Right renal pelvis (tissue), 4 donors: Measurements from ENCODE around the gene TNS2. TPM values are rescaled to one million over a fixed set of nuclear protein-coding genes. Genes with fewer than 3 reads are reported as not detected.
"Not testable (repeated sequence)": the region's sequence is repeated elsewhere in the genome, so short reads cannot be mapped to it uniquely, and the experiment has no call there.

Experiments used
- DNase-seq, 4 donors: peaks; one replicate each; pipeline ENCODE4 v3.0.0-alpha.2; 2013; ENCODE audit warnings: low read depth in 4 of 4, low spot score in 3 of 4, missing footprints in 1 of 4
- polyA plus RNA-seq, 4 donors: library from polyadenylated mRNA; unstranded; fragments of 120-200 nt; gene quantifications; one replicate each; pipeline ENCODE4 v1.2.1, GENCODE V29; 2013; ENCODE audit not compliant: insufficient read length in 4 of 4

The TNS2 gene
- polyA plus RNA-seq, 4 donors = 89.0 to 129 (median 105) TPM

- no peak for DNase-seq
Measured at GRCh38 chr12:53105712-53106439, 56.0 kb downstream of the TNS2 start.

GRCh38 chr12:53107122-53107521 is 57.3 kb downstream of the TNS2 start:
- no peak for DNase-seq

DNA sequence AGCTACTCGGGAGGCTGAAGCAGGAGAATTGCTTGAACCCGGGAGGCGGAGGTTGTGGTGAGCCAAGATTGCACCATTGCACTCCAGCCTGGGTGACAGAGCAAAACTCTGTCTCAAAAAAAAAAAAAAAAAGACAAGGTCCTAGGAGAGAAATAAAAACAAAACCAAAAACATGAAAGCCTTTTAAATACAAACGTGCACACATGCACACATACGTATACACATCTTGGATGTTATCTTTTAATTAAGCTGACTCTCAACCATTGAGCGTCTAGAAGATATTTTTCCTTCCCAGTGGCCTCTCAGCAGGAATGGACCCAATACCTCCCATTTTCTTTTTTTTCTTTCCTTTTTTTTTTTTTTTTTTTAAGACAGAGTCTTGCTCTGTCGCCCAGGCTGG is 62.6 kb downstream of the TNS2 start:
- DNase-seq = not testable (repeated sequence)

DNA sequence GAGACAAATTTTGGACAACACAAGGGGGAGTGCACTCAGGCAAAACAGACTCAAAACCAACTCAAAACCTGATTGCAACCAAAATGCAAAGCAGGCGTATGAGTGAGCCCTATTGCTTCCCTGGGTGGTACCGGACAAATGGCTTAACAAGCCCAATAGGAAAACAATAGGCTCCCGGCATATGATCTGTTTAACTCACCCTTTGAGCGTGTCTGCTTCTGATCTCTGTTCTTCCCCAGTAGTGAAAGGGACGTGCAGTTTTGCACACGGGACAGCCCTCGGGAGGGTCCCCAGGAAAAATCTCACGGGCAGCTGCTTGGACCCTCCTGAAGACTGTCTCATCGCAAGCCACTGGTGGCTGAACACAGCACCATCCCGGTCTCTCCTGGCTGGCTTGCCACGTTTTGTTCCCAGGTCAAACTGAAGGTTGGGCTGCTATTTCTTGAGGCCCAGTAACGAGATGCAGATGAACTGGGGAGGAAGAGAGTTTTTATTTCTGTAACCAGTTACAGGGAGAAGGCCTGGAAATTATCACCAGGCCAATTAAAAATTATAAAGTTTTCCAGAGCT is 63.4 kb downstream of the TNS2 start:
- DNase-seq = no peak

- no peak for DNase-seq
Measured at GRCh38 chr12:53113951-53114350, 64.1 kb downstream of the TNS2 start.

Other genes with a start within 250 kb of the TNS2 start
- gene KRT4, start 235.9 kb upstream of the TNS2 start, polyA plus RNA-seq = under 1 TPM; 0.28 to 0.58 (median 0.34) TPM
- not detected for gene KRT79, start 215.8 kb upstream of the TNS2 start, polyA plus RNA-seq
- gene KRT78, start 201.1 kb upstream of the TNS2 start, polyA plus RNA-seq = under 1 TPM in 1 of 4 donors, not detected in 3; 0.05 TPM
- 100 to 1,000 TPM; 195 to 265 (median 248) TPM for gene KRT8, start 145.0 kb upstream of the TNS2 start, polyA plus RNA-seq
- 100 to 1,000 TPM; 138 to 208 (median 175) TPM for gene KRT18, start 100.9 kb upstream of the TNS2 start, polyA plus RNA-seq
- gene EIF4B, start 43.6 kb upstream of the TNS2 start, polyA plus RNA-seq = 100 to 1,000 TPM; 447 to 553 (median 503) TPM
- gene SPRYD3, start 29.3 kb downstream of the TNS2 start, polyA plus RNA-seq = 10 to 100 TPM; 17.7 to 21.9 (median 20.8) TPM
- 10 to 100 TPM; 11.0 to 26.8 (median 12.7) TPM for gene IGFBP6, start 47.6 kb downstream of the TNS2 start, polyA plus RNA-seq
- gene SOAT2, start 53.4 kb downstream of the TNS2 start, polyA plus RNA-seq = 1 to 10 TPM; 1.1 to 2.6 (median 1.6) TPM
- gene ZNF740, start 130.7 kb downstream of the TNS2 start, polyA plus RNA-seq = 10 to 100 TPM; 65.7 to 81.2 (median 71.4) TPM
- 10 to 100 TPM; 34.5 to 56.4 (median 37.8) TPM for gene CSAD, start 130.9 kb downstream of the TNS2 start, polyA plus RNA-seq
- 1 to 10 TPM; 1.4 to 1.8 (median 1.6) TPM for gene ITGB7, start 157.2 kb downstream of the TNS2 start, polyA plus RNA-seq
- gene RARG, start 182.1 kb downstream of the TNS2 start, polyA plus RNA-seq = 10 to 100 TPM; 30.9 to 41.5 (median 32.7) TPM
- gene ESPL1, start 218.2 kb downstream of the TNS2 start, polyA plus RNA-seq = 10 to 100 TPM in 1 of 4 donors, 1 to 10 TPM in 3; 8.9 to 11.3 (median 9.1) TPM
- 100 to 1,000 TPM; 642 to 677 (median 662) TPM for gene PFDN5, start 245.5 kb downstream of the TNS2 start, polyA plus RNA-seq
- gene MYG1, start 249.6 kb downstream of the TNS2 start, polyA plus RNA-seq = 10 to 100 TPM; 49.8 to 62.4 (median 51.0) TPM